ENCODE measurements around the gene LCN1. TPM values are rescaled to one million over a fixed set of nuclear protein-coding genes. Genes with fewer than 3 reads are reported as not detected.

Gene LCN1
- not detected for total RNA-seq

DNA sequence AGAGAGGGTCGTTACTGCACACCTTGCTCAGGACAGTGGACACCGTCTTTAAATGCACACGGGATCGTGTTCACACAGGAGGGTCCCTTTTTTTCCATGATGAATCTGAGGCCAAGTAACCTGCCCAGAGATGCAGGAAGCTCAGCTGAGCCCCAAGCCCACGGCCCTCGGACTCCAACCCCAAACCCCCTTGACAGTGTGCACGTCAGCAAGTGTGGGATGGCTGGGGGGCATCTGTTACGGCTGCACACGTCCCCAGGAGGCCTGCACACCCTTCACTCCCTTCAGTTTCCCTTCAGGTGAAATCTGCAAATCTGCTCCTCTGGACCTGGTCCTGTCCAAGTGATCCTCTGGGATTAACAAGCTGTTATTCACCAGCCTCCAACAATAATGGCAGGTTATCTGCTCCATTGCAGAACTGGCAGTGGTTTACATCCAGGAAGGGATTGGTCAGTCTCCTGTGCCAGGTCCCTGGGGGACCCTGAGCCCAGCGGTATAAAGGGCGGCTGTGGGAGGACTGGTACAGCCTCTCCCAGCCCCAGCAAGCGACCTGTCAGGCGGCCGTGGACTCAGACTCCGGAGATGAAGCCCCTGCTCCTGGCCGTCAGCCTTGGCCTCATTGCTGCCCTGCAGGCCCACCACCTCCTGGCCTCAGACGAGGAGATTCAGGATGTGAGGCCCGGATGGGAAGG is at the start of gene LCN1:
Gene LCN1 (plus strand): TSS at position 525 of the 692 bp plus-strand sequence. CDS start 58 bp downstream, at position 583.
- no peak for DNase-seq (ENCODE audit: low read depth in 2 of 3, low spot score in 2 of 3)

DNA sequence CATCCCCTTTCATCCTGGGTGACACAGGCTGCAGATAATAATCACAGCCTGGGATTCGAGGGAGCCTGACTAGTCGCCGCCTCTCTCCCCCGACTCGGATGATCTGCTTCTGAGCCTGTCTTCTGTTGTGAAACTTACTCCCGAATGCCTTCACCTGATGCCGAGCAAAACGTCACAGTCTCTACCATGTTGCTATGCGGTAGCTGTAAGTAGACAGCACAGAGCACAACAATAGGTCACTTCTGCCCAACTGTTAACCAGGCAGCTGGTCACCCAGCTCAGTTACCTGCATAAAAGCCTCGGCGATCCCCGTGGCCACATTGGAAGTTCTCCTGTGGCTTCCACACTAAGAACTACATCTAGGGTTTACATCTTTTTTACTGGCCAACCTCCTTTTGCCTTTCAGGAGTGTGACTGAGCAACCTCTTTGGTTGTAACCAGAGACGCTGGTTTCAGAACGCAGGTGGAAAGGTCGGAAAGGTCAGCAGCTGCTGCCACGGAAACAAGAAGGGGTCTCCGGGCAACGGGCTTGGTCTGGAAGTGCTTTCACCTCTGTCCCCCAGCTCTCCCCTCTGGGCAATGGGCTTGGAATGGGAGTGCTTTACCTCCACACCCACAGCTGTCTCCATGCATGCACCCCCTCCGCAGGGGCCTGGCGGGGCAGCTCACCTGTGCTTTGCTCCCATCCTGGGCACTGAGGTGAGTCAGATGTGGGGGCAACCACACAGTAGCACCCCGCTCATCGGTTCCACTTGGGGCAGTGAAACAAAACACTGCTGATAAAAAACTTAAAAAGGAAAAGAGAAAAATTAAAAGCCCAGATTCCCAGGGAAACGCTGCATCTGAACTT is 49.2 kb upstream of the LCN1 start:
- DNase-seq (ENCODE audit: low read depth in 2 of 3, low spot score in 2 of 3), result no peak

DNA sequence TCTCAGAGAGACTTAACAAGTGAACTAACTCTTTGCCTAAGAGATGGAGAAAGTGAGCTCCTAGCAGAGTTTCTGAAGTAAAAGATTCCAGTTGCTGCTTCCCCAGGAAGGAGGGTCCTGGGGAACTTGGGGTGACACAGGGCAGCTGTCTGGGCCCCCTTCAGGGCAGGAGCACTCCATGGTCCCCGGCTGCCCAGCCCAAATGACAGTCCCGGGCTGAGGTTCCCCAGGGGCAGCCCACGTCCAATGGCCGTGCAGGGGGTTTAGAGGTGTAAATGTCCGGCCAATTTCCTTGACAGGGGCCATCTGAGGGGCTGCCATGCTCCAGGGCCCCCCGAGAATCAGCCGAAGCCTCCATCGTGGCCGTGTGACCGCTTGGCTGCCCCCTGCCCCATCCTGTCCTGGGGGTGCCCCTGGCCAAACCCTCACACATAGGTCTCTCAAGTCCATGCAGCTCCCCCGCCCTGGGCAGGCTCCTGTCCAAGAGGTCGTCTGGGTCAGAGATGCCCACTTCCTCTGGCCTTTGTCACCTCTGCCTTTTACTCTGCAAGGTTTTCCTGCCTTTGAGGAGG is 47.2 kb upstream of the LCN1 start:
- DNase-seq (ENCODE audit: low read depth in 2 of 3, low spot score in 2 of 3), result no peak

DNA sequence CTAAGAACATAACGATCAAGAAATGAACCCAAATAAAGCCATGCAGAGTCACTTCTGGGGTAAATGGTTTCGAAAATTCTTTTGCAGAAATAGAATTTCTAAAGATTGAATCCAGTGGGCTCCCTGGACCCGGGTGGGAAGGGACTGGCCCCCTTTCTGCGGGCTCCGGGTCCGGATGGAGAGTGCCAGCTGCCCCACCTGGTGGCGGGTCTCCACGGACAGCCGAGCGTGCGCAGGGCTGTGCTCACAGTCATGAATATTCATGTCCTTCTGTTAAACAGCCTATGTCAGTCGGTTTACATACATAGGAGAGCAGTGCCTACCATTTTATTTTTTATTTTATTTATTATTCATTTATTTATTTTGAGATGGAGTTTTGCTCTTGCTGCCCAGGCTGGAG is 46.3 kb upstream of the LCN1 start:
- peak in 2 of 3 donors; percentile 60 to 62 for DNase-seq (ENCODE audit: low read depth in 2 of 3, low spot score in 2 of 3)

DNA sequence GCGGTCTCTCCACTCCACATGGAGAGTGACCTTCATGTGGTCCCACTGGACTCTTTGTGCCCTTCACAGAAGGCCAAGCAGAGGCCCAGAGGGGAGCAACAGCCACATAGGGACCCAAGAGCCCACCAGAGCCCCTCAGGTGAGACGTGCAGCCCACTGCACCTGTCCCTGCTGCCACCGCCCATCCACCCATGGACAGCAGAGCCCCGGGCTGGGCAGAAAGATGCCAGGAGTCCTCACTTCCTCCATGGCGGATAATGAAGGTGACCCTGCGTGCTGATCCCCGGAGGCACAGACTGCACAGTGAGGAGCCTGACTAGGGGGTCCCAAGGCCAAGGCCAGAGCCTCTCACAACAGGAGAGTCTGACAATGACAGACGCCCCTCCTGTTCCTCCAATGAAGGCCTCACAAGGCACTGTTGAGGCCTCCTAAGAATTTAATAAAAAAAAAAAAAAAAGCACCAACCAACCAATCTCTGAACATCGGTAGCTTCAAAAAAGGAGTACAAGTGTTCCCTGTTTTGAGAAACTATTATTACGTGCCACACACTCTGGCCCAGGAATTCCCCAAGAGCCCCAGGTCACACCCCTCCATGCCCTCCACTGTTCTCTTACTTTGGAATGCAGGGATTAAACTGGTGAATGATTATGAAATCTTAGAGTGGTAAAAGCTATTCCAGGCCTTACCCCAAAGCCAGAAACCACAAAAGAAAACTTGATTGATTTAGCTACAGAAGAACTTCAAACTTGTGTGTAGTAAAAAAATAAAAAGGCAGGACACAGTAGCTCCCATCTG is 44.5 kb upstream of the LCN1 start:
- DNase-seq (ENCODE audit: low read depth in 2 of 3, low spot score in 2 of 3), result no peak

DNA sequence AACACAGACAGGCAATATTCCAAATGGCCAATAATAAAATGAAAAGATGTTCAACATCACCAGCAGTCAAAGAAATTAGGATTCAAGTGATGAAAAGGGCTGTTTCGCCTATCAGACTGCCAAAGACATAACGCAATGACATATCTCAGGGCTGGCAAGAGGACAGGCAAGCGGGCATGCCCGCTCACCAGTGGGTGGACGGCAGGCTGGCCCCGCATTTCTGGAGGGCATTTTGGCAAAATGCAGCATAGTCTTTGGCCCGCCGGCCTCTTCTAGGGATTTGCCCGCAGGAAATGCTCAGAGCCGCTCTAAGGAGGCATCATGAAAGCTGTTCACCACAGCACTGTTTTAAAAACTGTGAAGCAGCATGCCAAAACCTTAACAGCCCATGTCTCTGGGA is 43.0 kb upstream of the LCN1 start:
- no peak for DNase-seq (ENCODE audit: low read depth in 2 of 3, low spot score in 2 of 3)

DNA sequence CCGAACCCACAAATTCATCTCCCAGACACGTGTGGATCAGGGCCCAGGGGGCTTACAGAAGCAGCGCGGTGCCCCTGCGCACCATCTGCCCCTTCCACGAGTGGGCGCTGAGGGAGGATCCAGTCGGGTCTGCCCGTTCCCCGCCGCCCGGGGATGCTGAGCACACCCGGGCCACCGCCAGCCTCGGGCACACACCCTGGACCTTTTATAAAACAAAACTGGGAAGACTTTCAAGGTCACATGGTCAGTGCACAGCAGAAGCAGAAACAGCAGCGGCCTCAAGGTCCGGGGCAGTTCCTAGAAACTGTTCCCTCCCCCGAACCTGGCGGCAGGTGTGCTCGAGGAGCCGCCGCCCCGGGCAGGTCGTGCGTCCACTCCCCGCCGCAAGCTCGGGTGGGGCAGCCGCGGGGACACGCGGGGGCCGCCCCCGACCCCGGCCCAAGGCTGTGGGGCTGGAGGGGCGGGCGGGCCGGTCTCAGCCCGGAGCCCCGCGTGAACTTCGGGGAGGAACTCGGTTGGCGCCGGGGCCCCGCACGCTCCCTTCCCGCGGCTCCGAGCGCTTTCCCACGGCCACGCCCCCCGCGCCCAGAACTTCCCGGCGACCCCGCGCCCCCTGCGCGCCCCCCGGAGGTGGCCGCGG is 42.3 kb upstream of the LCN1 start:
- DNase-seq (ENCODE audit: low read depth in 2 of 3, low spot score in 2 of 3), result peak in 2 of 3 donors; percentile 48 to 51

DNA sequence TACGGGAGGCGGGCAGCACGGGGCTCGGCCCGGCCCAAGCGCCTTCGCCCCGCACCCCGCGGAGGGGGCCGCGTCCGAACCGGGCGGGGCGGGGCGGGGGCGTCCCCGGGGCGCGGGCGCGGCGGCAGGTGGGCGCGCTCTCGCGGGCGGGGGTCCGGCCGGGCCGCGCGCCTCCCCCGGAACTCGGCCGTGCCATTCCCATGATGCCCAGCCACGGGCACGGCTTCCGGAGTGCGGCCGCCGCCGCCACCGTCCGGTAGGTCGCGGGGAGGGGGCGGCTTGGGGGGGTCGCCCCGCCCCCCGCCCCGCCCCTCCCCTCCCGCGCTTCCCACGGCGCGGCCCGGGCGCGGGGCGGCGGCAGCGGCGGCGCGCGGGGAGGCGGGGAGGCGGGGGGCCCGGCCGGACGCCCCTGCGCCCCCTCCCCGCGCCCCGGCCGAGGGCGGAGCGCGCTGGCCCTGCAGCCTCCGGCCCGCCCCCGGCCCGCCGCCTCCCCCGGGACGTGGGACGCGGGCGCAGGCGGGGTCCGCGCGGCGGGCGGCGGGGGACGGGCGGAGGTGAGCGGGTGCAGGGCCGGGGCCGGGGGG is 41.7 kb upstream of the LCN1 start, which contains the start of gene PPP1R26:
Gene PPP1R26 (plus strand): TSS at position 314 of the 584 bp plus-strand sequence. CDS start 4,729 bp downstream, outside the sequence.
- DNase-seq (ENCODE audit: low read depth in 2 of 3, low spot score in 2 of 3), result no peak

DNA sequence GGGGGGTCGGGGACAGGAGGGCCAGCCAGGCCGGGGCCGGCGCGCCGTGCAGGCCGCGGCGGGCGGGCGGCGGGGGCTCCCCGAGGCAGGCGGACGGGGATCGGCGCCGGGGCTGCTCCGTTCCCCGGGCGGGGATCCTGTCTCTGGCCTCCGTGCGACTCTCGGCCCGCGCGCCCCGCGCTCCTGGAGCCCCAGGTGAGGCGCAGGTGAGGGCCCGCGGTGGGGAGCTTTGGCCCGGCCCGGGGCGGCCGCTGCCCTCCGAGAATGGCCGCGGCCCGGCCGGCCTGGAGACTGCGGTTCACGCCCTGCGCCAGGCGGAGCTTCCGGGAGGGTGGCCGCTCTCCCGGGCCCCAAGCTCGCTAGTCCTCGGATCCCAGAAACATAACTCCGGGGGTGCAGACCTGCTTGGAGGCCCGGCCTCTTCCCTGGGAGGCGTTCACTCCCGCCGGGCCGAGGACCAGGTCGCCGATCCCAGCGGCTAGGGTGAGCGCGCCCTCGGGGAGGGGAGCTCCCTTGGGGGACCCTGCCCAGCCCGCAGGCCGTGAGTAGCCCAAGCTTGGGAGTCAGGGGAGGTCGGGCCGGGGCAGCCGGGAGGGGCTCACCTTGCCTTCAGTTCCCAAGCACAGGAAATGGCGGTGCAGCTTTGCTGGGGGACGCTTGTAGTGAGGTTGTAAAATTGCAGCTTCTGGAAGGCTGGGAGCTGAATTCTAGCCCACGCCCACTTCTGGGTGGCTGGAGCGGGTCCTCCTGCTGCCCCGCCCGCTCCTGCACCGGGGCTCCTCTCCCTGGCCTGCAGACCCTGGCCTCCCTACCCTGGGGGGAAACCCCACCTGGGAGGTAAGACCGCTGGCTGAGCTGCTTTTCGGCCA is 40.9 kb upstream of the LCN1 start:
- no peak for DNase-seq (ENCODE audit: low read depth in 2 of 3, low spot score in 2 of 3)

DNA sequence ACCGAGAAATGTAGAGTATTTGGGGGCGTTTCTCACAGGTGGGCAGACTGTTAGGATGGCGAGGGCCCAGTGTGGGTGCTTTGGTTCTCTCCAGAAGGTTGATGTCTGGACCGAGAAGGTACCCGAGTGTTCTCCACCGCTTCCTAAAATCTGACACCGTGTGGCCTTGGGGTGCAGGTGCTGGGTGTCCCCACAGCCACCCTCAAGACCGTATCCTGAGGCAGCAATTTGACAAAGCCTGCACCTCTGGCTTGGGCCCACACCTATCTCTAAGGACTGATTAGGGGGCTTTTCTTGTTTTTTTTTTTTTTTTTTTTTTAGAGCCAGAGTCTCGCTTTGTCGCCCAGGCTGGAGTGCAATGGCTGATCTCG is 40.3 kb upstream of the LCN1 start:
- DNase-seq (ENCODE audit: low read depth in 2 of 3, low spot score in 2 of 3), result peak in 1 of 3 donors; percentile 30

DNA sequence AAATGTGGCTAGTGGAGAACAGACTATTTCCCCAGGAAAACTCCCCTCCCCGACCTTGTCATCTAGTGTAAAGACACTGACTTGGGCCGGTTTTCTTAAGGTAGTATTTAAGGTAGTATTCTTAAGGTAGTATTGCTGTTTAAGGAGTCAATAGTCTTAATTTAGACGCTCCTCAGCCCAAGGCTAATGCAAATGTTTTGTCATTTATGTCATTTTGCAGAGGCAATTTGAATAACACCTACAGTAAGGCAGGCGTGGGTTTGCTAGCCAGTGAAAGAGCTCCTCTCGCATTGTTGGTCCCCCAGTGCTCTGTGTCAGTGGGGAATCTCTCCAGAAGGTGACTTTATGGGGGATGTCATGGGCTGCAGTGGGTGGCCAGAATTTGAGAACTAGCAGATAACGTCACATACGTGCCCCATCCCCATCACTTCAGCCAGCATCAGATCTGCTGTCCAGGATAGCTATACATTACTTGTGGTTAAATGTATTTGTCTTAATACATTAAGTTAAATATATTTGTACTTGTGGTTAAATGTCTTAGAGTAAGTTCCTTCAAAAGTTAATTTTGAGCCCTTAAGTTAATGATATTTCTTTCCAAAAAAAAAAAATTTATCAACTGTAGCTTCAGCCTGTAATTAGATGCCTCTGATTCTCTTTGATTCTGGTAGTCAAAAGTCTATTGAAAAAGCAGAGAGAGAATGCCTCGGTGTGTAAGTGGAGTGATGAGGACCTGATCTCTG is 39.1 kb upstream of the LCN1 start:
- no peak for DNase-seq (ENCODE audit: low read depth in 2 of 3, low spot score in 2 of 3)

DNA sequence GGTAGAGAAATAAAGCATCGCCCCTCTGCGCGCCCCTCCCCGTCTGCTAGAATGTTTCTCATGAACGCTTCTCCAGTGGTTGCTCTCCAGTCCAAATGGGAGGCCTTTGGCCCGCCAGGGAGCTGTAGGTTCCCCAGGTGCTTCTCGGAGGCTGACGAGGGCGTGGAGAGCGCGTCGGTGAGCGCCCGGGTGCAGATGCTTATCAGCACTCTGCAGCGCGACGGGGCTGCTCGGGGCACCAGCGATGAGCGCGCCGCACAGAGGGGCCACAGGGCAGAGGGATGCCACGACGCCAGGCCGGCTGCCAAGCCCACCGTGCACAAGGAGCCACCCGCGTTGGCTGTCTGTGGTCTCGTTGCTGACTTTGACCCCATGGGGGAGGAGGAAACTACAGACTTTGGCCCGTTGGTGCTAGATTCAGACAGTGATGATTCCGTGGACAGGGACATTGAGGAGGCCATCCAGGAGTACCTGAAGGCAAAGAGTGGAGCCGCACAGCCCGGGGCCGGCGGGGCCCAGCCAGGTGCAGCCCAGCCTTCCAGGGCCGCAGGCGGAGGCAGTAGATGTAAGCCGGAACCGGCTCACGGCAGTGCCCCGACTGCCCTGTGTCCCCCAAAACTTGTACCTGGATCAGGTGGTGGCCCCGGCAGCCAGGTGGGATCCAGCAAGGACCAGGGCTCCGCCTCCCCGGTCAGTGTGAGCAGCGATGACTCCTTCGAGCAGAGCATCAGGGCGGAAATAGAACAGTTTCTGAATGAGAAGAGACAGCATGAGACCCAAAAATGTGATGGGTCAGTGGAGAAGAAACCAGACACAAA is 36.6 kb upstream of the LCN1 start:
- DNase-seq (ENCODE audit: low read depth in 2 of 3, low spot score in 2 of 3), result no peak

DNA sequence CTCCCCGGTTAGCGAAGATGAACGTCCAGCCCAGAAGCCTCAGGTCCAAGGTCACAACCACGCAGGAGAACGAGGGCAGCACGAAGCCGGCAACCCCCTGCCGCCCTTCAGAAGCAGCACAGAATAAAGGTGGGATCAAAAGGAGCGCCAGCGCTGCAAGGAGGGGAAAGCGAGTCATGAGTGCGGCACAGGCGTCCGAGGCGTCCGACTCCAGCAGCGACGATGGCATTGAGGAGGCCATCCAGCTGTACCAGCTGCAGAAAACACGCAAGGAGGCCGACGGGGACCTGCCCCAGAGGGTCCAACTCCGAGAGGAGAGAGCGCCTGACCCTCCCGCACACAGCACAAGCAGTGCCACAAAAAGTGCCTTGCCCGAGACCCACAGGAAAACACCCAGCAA is 35.9 kb upstream of the LCN1 start:
- no peak for DNase-seq (ENCODE audit: low read depth in 2 of 3, low spot score in 2 of 3)

DNA sequence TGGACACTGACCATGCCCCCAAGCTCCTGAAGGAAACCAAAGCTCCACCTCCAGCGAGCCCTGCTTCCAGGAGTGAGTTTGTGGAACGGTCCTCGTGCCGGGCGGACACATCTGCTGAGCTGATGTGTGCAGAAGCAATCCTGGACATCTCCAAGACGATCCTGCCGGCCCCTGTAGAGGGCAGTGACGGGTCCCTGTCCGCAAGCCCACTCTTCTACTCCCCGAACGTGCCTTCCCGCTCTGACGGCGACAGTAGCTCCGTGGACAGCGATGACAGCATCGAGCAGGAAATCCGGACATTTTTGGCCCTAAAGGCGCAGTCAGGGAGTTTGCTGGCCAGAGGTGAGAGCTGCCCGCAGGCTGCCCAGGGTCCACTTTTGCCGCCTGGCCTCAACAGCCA is 35.4 kb upstream of the LCN1 start:
- no peak for DNase-seq (ENCODE audit: low read depth in 2 of 3, low spot score in 2 of 3)

DNA sequence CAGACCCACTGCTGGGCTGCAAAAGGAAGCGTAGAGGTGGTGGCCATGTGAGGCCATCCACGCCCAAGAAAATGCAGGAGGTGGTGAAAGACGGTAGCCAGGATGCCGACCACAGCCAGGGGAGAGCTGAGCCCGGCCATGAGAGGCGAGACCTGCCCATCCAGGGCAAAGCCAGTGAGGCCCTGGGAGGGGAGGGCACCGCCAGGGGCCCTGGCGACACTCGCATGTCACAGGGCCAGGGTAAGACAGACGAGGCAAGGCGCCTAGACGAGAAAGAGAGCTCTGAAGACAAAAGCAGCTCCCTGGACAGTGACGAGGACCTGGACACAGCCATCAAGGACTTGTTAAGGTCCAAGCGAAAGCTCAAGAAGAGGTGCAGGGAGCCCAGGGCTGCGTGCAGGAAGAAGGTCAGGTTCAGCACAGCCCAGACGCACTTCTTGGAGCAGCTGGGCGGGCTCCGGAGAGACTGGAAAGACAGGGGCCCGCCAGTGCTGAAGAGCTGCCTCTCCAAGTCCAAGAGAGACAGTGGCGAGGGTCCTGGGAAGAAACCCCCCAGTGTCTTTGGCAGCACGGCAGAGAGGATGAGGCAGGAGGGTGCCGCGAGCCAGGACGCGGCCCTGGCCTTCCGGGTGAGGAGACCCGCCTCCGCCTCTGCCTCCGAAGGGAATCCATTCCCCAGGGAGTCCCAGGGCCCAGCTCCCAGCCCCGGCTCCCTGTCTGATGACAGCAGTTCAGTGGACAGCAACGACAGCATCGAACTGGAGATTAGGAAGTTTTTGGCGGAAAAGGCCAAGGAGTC is 34.8 kb upstream of the LCN1 start:
- no peak for DNase-seq (ENCODE audit: low read depth in 2 of 3, low spot score in 2 of 3)

DNA sequence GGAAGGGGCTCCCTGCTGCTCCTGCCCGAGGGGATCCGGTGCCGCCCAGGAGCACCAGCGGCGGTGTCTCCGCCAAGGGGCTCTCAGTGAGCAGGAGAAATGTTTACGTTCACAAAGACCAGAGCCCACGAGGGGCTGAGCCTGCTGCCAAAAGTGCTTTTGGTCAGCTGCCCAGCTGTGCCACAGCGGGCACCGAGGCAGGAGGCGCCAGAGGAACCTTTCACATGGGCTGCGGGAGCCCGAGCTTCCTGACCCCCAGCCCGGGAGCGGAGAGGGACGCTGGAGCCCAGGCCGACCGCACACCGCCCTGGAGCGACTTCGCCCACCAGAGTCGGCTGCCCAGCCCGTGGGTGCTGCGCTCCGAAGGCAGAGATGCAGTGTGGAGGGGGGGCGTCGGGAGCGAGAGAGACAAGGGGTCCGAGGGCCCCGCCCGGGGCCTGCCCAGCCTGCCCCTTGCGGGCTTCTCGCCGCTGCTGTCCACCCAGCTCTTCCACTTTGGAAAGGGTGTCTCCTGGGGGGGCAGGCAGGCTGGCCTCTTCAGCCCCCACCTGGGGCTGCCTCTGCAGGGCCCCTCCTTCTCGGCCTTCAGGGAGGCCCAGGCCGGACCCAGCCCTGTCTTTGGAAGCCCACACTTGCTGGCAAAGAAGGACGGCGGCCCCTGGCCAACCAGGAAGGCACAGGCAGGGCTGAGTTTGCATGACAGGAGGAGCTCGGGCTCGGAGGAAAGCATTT is 33.8 kb upstream of the LCN1 start:
- DNase-seq (ENCODE audit: low read depth in 2 of 3, low spot score in 2 of 3), result no peak

Measured in hematopoietic multipotent progenitor cell (in vitro differentiated cells).